H9 (cell line): ENCODE data around the gene KLHL10. TPM values are rescaled to one million over a fixed set of nuclear protein-coding genes. Genes with fewer than 3 reads are reported as not detected.

Source experiments
- DNase-seq: peaks from one replicate; pipeline ENCODE4 v3.0.0-alpha.2; 2017
- H2AFZ ChIP-seq: one replicate; pipeline ENCODE4 v1.6.1; 2013; ENCODE audit warnings: mild to moderate bottlenecking, low read length, control low read depth, moderate library complexity
- H2AK5ac ChIP-seq: 2 replicates; pipeline ENCODE4 v1.6.1; 2013; ENCODE audit warnings: low read length, control low read depth, mixed read lengths; ENCODE audit not compliant: insufficient read length
- H2BK120ac ChIP-seq: one replicate; pipeline ENCODE4 v1.6.1; 2013; ENCODE audit warnings: low read depth, mild to moderate bottlenecking, low read length, control low read depth, inconsistent platforms; ENCODE audit not compliant: poor library complexity, severe bottlenecking
- H2BK12ac ChIP-seq: 2 replicates; pipeline ENCODE4 v1.6.1; 2013; ENCODE audit warnings: low read length, control low read depth, mixed read lengths, low read depth; ENCODE audit not compliant: insufficient read length
- H2BK15ac ChIP-seq: 2 replicates; pipeline ENCODE4 v1.6.1; 2013; ENCODE audit warnings: low read depth, low read length, control low read depth
- H2BK20ac ChIP-seq: one replicate; pipeline ENCODE4 v1.6.1; 2013; ENCODE audit warnings: low read depth, mild to moderate bottlenecking, low read length, control low read depth, inconsistent platforms; ENCODE audit not compliant: poor library complexity, severe bottlenecking
- H2BK5ac ChIP-seq: 2 replicates; pipeline ENCODE4 v1.6.1; 2013; ENCODE audit warnings: low read length, control low read depth, mixed read lengths; ENCODE audit not compliant: insufficient read length
- H3K14ac ChIP-seq: 2 replicates; pipeline ENCODE4 v1.6.1; 2013; ENCODE audit warnings: low read length, control low read depth; ENCODE audit not compliant: insufficient read depth
- H3K18ac ChIP-seq: 2 replicates; pipeline ENCODE4 v1.6.1; 2013; ENCODE audit warnings: low read depth, mild to moderate bottlenecking, mixed read lengths, low read length, control low read depth; ENCODE audit not compliant: insufficient read length
- H3K23ac ChIP-seq: 2 replicates; pipeline ENCODE4 v1.6.1; 2013; ENCODE audit warnings: low read length, control low read depth, mixed read lengths, low read depth; ENCODE audit not compliant: insufficient read length
- H3K23me2 ChIP-seq: 2 replicates; pipeline ENCODE4 v1.6.1; 2013; ENCODE audit warnings: low read depth, mild to moderate bottlenecking, mixed read lengths, low read length, control low read depth; ENCODE audit not compliant: insufficient read length, poor library complexity, severe bottlenecking
- H3K27ac ChIP-seq: 2 replicates; pipeline ENCODE4 v1.5.1; 2013; ENCODE audit warnings: low read length, control low read depth, mixed read lengths, low read depth; ENCODE audit not compliant: insufficient read length
- H3K27me3 ChIP-seq: 2 replicates; pipeline ENCODE4 v1.6.1; 2013; ENCODE audit warnings: low read length, control low read depth, inconsistent platforms; ENCODE audit not compliant: insufficient read depth
- H3K4ac ChIP-seq: 2 replicates; pipeline ENCODE4 v1.6.1; 2013; ENCODE audit warnings: low read depth, mild to moderate bottlenecking, control low read depth, inconsistent platforms, low read length, moderate library complexity
- H3K4me1 ChIP-seq: 2 replicates; pipeline ENCODE4 v1.6.1; 2013; ENCODE audit warnings: low read length, control low read depth, inconsistent platforms; ENCODE audit not compliant: insufficient read depth
- H3K4me2 ChIP-seq: 2 replicates; pipeline ENCODE4 v1.6.1; 2013; ENCODE audit warnings: low read length, control low read depth, mixed read lengths; ENCODE audit not compliant: insufficient read length, insufficient read depth
- H3K56ac ChIP-seq: 2 replicates; pipeline ENCODE4 v1.6.1; 2013; ENCODE audit warnings: low read depth, mild to moderate bottlenecking, mixed read lengths, low read length, control low read depth; ENCODE audit not compliant: insufficient read length
- H3K79me1 ChIP-seq: 2 replicates; pipeline ENCODE4 v1.6.1; 2013; ENCODE audit warnings: low read depth, mild to moderate bottlenecking, moderate library complexity, low read length, control low read depth, inconsistent platforms; ENCODE audit not compliant: insufficient read depth, poor library complexity, severe bottlenecking
- H3K79me2 ChIP-seq: 2 replicates; pipeline ENCODE4 v1.6.1; 2013; ENCODE audit warnings: low read length, control low read depth, inconsistent platforms; ENCODE audit not compliant: insufficient read depth
- H3K9ac ChIP-seq: 2 replicates; pipeline ENCODE4 v1.6.1; 2013; ENCODE audit warnings: low read length, control low read depth, mixed read lengths; ENCODE audit not compliant: insufficient read length; ENCODE audit errors: extremely low read depth
- H3K9me3 ChIP-seq: one replicate; pipeline ENCODE4 v1.6.1; 2013; ENCODE audit warnings: low read depth, low read length, inconsistent platforms; ENCODE audit not compliant: control insufficient read depth
- H3T11ph ChIP-seq: one replicate; pipeline ENCODE4 v1.6.1; 2013; ENCODE audit warnings: mild to moderate bottlenecking, low read length, control low read depth, inconsistent platforms
- H4K20me1 ChIP-seq: one replicate; pipeline ENCODE4 v1.6.1; 2013; ENCODE audit not compliant: control insufficient read depth, insufficient read length, insufficient read depth
- H4K5ac ChIP-seq: 2 replicates; pipeline ENCODE4 v1.6.1; 2013; ENCODE audit warnings: low read depth, mild to moderate bottlenecking, mixed read lengths, low read length, control low read depth; ENCODE audit not compliant: insufficient read length
- H4K8ac ChIP-seq: replicated peaks from 2 replicates; pipeline ENCODE4 v1.6.1; 2013; ENCODE audit warnings: low read length, control low read depth, mixed read lengths, low read depth; ENCODE audit not compliant: insufficient read length
- H4K91ac ChIP-seq: 2 replicates; pipeline ENCODE4 v1.6.1; 2013; ENCODE audit warnings: low read depth, mild to moderate bottlenecking, moderate library complexity, mixed read lengths, low read length, control low read depth; ENCODE audit not compliant: insufficient read length
- H3K27ac Mint-ChIP-seq, 3 experiments: 2 replicates in 2 of 3; 3 replicates in 1 of 3; pipeline ENCODE4 v1.8.0; 2020 to 2021; ENCODE audit warnings: mixed read lengths in 3 of 3, mild to moderate bottlenecking in 1 of 3, moderate library complexity in 1 of 3
- H3K27me3 Mint-ChIP-seq: 2 replicates; pipeline ENCODE4 v1.8.0; 2021; ENCODE audit warnings: low read depth, mild to moderate bottlenecking, moderate library complexity, mixed read lengths
- H3K36me3 Mint-ChIP-seq, 3 experiments: 2 replicates in 2 of 3; 3 replicates in 1 of 3; pipeline ENCODE4 v1.8.0; 2020 to 2021; ENCODE audit warnings: low read depth in 3 of 3, mixed read lengths in 3 of 3; ENCODE audit not compliant: insufficient read depth in 1 of 3
- H3K4me1 Mint-ChIP-seq, 2 experiments: 2 replicates each; pipeline ENCODE4 v1.8.0; 2020; ENCODE audit warnings: mixed read lengths in 2 of 2
- H3K4me3 Mint-ChIP-seq, 2 experiments: 2 replicates in 1 of 2; 3 replicates in 1 of 2; pipeline ENCODE4 v1.8.0; 2020 to 2021; ENCODE audit warnings: mild to moderate bottlenecking in 2 of 2, mixed read lengths in 2 of 2, moderate library complexity in 1 of 2
- H3K9me3 Mint-ChIP-seq, 2 experiments: 2 replicates in 1 of 2; 3 replicates in 1 of 2; pipeline ENCODE4 v1.8.0; 2020; ENCODE audit warnings: mild to moderate bottlenecking in 2 of 2, mixed read lengths in 2 of 2, moderate library complexity in 1 of 2
- CTCF ChIP-seq: fragments of 200-600 bp; sonication (generic); conservative IDR thresholded peaks from 3 replicates; pipeline ENCODE4 v1.8.0; 2021; ENCODE audit warnings: antibody characterized with exemption, mild to moderate bottlenecking
- WGBS: extraction: QIAGEN DNeasy Blood & Tissue Kit; methylation state at CpG from one replicate; pipeline ENCODE4 v1.1.7; 2013; ENCODE audit warnings: missing lambda C conversion rate, low lambda C conversion rate, mixed read lengths; ENCODE audit not compliant: insufficient read length; ENCODE audit errors: extremely low coverage; 5-methylcytosine and 5-hydroxymethylcytosine counted together
- total RNA-seq: library from RNA; stranded (reverse); gene quantifications from 2 replicates; pipeline ENCODE4 v1.2.1, GENCODE V29; 2021

The KLHL10 gene
- total RNA-seq, 1 experiment from 2014 or later = 0.46 TPM

- H3K27me3 Mint-ChIP-seq = no peaks in the 10 kb centered on the region
- Histone ChIP-seq H2BK5ac (no peak overlapping the region), H3K4me1 (no peaks in the 10 kb centered on the region), H3K27me3 (no peaks in the 10 kb centered on the region), H4K20me1 (no peaks in the 10 kb centered on the region), H2BK15ac (no peak overlapping the region), H3K18ac (no peak overlapping the region), H4K5ac (no peak overlapping the region), H3K27ac (no peak overlapping the region), H4K8ac (no peak overlapping the region), H3K9ac (no peak overlapping the region), H2AK5ac (no peak overlapping the region), H2BK120ac (no peak overlapping the region), H2BK12ac (no peak overlapping the region), H3K79me1 (no peaks in the 10 kb centered on the region), H3K9me3 (no peaks in the 10 kb centered on the region), H3K23me2 (peaks cover 3% of the 10 kb centered on the region), H3K14ac (no peak overlapping the region), H3K56ac (no peak overlapping the region), H3K4ac (no peak overlapping the region), H3K79me2 (no peaks in the 10 kb centered on the region), H2BK20ac (no peak overlapping the region), H3K23ac (no peak overlapping the region), H4K91ac (no peak overlapping the region), H3T11ph (no peak overlapping the region), H2AFZ (no peak overlapping the region), H3K4me2 (no peak overlapping the region)
- H3K4me3 Mint-ChIP-seq = no peak overlapping the region
- peaks cover 0 to 3% of the 10 kb centered on the region in 2 experiments; a peak in 2 of 4 replicates for H3K4me1 Mint-ChIP-seq
- H3K9me3 Mint-ChIP-seq = no peaks in the 10 kb centered on the region
- 0 out of 7 replicates have a peak overlapping the region, but pooled peaks of 1 of the 3 experiments have one; percentile 75 for H3K27ac Mint-ChIP-seq
- no peak for TF ChIP-seq CTCF
- H3K36me3 Mint-ChIP-seq = peaks cover 63 to 88% (median 81%) of the 10 kb centered on the region in 3 experiments
- no peak for DNase-seq
- whole genome bisulfite sequencing = no CpG with 5 or more reads among the region's 2 CpGs
These were observed 32.5 kb downstream of the KLHL10 start for GRCh38 chr17:41870097-41870496.
